ENCODE results near the gene NOLC1. TPM values are rescaled to one million over a fixed set of nuclear protein-coding genes. Genes with fewer than 3 reads are reported as not detected.

NOLC1 gene
- total RNA-seq, 1 experiment from 2014 or later: 168 TPM

DNA sequence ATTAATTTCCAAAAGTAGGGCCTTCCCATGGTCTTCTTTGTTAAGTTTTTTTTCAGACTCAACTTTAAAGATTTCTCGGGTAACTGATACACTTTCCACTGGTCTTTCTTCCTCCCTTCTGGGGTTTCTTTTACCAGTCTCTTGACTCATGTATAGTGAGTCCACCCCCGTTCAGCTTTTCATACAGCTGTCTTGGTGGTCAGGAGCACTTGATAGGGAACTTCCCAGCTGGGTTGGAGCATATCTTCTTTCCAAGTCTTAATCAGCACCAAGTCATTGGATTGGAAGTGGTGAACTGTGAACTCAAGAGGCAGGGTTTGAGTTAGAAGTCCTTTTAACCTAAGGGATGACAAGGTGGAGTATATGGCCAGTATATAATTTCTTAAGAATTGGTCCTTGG, 44.7 kb downstream of the NOLC1 start:
- no TSS peak for BruUV-seq (replicated peaks)
- H3K4me1 Mint-ChIP-seq (ENCODE audit: insufficient read depth, unreplicated experiment): no peaks in the 10 kb centered on the region
- H3K27ac Mint-ChIP-seq (ENCODE audit: low read depth, unreplicated experiment): no peak overlapping the region
- ChIA-PET POLR2A (no interaction called here), CTCF (no interaction called here)
- intact Hi-C loops (cut with micrococcal nuclease): no loop called here
- peaks cover 7% of the 10 kb centered on the region for H3K9me3 Mint-ChIP-seq (ENCODE audit: unreplicated experiment)
- TF ChIP-seq, protein P1, sequence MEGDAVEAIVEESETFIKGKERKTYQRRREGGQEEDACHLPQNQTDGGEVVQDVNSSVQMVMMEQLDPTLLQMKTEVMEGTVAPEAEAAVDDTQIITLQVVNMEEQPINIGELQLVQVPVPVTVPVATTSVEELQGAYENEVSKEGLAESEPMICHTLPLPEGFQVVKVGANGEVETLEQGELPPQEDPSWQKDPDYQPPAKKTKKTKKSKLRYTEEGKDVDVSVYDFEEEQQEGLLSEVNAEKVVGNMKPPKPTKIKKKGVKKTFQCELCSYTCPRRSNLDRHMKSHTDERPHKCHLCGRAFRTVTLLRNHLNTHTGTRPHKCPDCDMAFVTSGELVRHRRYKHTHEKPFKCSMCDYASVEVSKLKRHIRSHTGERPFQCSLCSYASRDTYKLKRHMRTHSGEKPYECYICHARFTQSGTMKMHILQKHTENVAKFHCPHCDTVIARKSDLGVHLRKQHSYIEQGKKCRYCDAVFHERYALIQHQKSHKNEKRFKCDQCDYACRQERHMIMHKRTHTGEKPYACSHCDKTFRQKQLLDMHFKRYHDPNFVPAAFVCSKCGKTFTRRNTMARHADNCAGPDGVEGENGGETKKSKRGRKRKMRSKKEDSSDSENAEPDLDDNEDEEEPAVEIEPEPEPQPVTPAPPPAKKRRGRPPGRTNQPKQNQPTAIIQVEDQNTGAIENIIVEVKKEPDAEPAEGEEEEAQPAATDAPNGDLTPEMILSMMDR (IDR thresholded peaks at IDR 0.05; ENCODE audit: unreplicated experiment): no peak
- DNase-seq (ENCODE audit: unreplicated experiment): no peak
- peaks cover 6% of the 10 kb centered on the region for H3K27me3 Mint-ChIP-seq (ENCODE audit: insufficient read depth, unreplicated experiment)
- no peak overlapping the region for H3K4me3 Mint-ChIP-seq (ENCODE audit: unreplicated experiment)
- no peaks in the 10 kb centered on the region for H3K36me3 Mint-ChIP-seq (ENCODE audit: insufficient read depth, unreplicated experiment)

GRCh38 chr10:102198027-102198426, 45.8 kb downstream of the NOLC1 start:
- H3K4me3 Mint-ChIP-seq (ENCODE audit: unreplicated experiment): no peak overlapping the region
- peaks cover 17% of the 10 kb centered on the region for H3K27me3 Mint-ChIP-seq (ENCODE audit: insufficient read depth, unreplicated experiment)
- DNase-seq (ENCODE audit: unreplicated experiment): no peak
- intact Hi-C loops (cut with micrococcal nuclease): no loop called here
- H3K9me3 Mint-ChIP-seq (ENCODE audit: unreplicated experiment): peaks cover 7% of the 10 kb centered on the region
- TF ChIP-seq, protein P1 (IDR thresholded peaks at IDR 0.05; ENCODE audit: unreplicated experiment): no peak
- CTCF ChIA-PET: interaction anchor here (0.6 kb wide), 1 partner anchor 1756 kb away, joined by 3 read pairs; no protein-coding TSS in a partner anchor
- POLR2A ChIA-PET: interaction anchor here (0.6 to 1.2 kb wide), 2 partner anchors 21 to 25 kb away, joined by 3 read pairs; no protein-coding TSS in a partner anchor
- H3K4me1 Mint-ChIP-seq (ENCODE audit: insufficient read depth, unreplicated experiment): no peaks in the 10 kb centered on the region
- no peaks in the 10 kb centered on the region for H3K36me3 Mint-ChIP-seq (ENCODE audit: insufficient read depth, unreplicated experiment)
- BruUV-seq (replicated peaks): no TSS peak
- no peak overlapping the region for H3K27ac Mint-ChIP-seq (ENCODE audit: low read depth, unreplicated experiment)

DNA sequence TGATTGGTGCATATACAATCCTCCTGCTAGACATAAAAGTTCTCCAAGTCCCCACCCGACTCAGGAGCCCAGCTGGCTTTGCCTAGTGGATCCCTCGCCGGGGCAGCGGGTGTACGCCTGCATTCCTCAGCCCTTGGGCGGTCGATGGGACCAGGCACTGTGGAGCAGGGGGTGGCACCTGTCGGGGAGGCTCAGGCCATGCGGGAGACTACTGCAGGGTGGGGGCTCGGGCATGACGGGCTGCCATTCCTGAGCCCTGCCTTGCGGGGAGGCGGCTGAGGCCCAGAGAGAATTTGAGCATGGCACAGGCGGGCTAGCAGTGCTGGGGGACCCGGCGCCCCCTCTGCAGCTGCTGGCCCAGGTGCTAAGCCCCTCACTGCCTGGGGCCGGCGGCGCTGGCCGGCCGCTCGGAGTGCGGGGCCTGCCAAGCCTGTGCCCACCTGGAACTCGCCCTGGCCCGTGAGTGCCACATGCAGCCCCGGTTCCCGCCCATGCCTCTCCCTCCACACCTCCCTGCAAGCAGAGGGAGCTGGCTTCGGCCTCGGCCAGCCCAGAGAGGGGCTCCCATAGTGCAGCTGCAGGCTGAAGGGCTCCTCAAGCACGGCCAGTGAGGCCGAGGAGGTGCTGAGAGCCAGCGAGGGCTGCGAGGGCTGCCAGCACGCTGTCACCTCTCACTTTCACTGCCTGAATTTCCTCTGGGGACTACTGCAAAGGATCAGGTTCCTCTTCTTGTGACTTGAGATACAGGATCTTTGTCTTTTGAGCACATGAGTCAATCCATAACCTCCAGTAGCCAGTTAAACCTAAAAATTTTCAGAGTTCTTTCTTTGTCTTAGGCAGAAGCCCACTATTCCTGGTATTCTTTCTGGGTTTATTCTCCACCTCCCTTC, 48.8 kb downstream of the NOLC1 start:
- CTCF ChIA-PET: no interaction called here
- Mint-ChIP-seq H3K27ac (ENCODE audit: low read depth, unreplicated experiment) (no peak overlapping the region), H3K4me1 (ENCODE audit: insufficient read depth, unreplicated experiment) (no peaks in the 10 kb centered on the region), H3K9me3 (ENCODE audit: unreplicated experiment) (no peaks in the 10 kb centered on the region), H3K4me3 (ENCODE audit: unreplicated experiment) (no peak overlapping the region), H3K27me3 (ENCODE audit: insufficient read depth, unreplicated experiment) (peaks cover 26% of the 10 kb centered on the region), H3K36me3 (ENCODE audit: insufficient read depth, unreplicated experiment) (no peaks in the 10 kb centered on the region)
- intact Hi-C loops (cut with micrococcal nuclease): no loop called here
- POLR2A ChIA-PET: no interaction called here
- TF ChIP-seq, protein P1 (IDR thresholded peaks at IDR 0.05; ENCODE audit: unreplicated experiment): no peak
- BruUV-seq (replicated peaks): no TSS peak
- DNase-seq (ENCODE audit: unreplicated experiment): no peak

DNA sequence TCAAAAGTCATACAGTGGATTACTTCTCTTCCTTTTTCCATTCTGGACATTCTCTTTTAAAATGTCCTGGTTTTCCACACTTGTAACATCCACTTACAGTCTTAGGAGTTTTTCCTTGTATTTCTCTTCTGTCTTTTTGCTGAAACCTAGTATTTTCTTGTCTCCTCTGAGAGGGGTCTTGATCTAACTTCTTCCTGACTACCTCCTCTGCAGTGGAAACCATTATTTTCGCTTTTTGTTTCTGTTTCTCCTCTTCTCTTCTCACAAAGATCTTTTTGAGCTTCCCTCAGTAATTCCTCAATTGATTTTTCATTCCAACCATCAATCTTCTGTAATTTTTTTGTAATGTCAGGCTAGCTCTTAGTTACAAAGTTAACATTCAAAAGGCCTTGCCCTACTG, 50.2 kb downstream of the NOLC1 start:
- CTCF ChIA-PET: no interaction called here
- POLR2A ChIA-PET: no interaction called here
- no TSS peak for BruUV-seq (replicated peaks)

More for the DNA sequence above, 50.2 kb downstream of the NOLC1 start:
- TF ChIP-seq, protein P1 (IDR thresholded peaks at IDR 0.05; ENCODE audit: unreplicated experiment): no peak
- DNase-seq (ENCODE audit: unreplicated experiment): no peak
- Mint-ChIP-seq H3K4me1 (ENCODE audit: insufficient read depth, unreplicated experiment) (no peaks in the 10 kb centered on the region), H3K4me3 (ENCODE audit: unreplicated experiment) (no peak overlapping the region), H3K36me3 (ENCODE audit: insufficient read depth, unreplicated experiment) (no peaks in the 10 kb centered on the region), H3K27me3 (ENCODE audit: insufficient read depth, unreplicated experiment) (peaks cover 26% of the 10 kb centered on the region), H3K27ac (ENCODE audit: low read depth, unreplicated experiment) (no peak overlapping the region), H3K9me3 (ENCODE audit: unreplicated experiment) (no peaks in the 10 kb centered on the region)
- intact Hi-C loops (cut with micrococcal nuclease): no loop called here

All from MCF 10A (cell line).